ENCODE data around the gene CSRNP3.
"Not testable (repeated sequence)": the region's sequence is repeated elsewhere in the genome, so short reads cannot be mapped to it uniquely, and the experiment has no call there.

The CSRNP3 gene

GRCh38 chr2:165558832-165559231 lies 89.3 kb downstream of the CSRNP3 start:
- DNase-seq = no peak

GRCh38 chr2:165560377-165560988 lies 91.0 kb downstream of the CSRNP3 start:
- DNase-seq = no peak

GRCh38 chr2:165561516-165561915 lies 92.0 kb downstream of the CSRNP3 start:
- no peak for DNase-seq

- DNase-seq = no peak
Measured at GRCh38 chr2:165562233-165562632, 92.7 kb downstream of the CSRNP3 start.

GRCh38 chr2:165563468-165564225 lies 94.1 kb downstream of the CSRNP3 start:
- no peak for DNase-seq

- DNase-seq = no peak
Measured at GRCh38 chr2:165566008-165566407, 96.5 kb downstream of the CSRNP3 start.

GRCh38 chr2:165567273-165567672 lies 97.8 kb downstream of the CSRNP3 start:
- no peak for DNase-seq

GRCh38 chr2:165568361-165568760 lies 98.9 kb downstream of the CSRNP3 start:
- no peak for DNase-seq

- DNase-seq = no peak
Measured at GRCh38 chr2:165571477-165571876, 102.0 kb downstream of the CSRNP3 start.

GRCh38 chr2:165572151-165572550 lies 102.7 kb downstream of the CSRNP3 start:
- no peak for DNase-seq

- no peak for DNase-seq
Measured at GRCh38 chr2:165573534-165574461, 104.3 kb downstream of the CSRNP3 start.

GRCh38 chr2:165575044-165575615 lies 105.6 kb downstream of the CSRNP3 start:
- no peak for DNase-seq

- DNase-seq = no peak
Measured at GRCh38 chr2:165576409-165577154, 107.1 kb downstream of the CSRNP3 start.

- DNase-seq = no peak
Measured at GRCh38 chr2:165582409-165582808, 112.9 kb downstream of the CSRNP3 start.

GRCh38 chr2:165582863-165583506 lies 113.5 kb downstream of the CSRNP3 start:
- DNase-seq = no peak

- DNase-seq = no peak
Measured at GRCh38 chr2:165584126-165584654, 114.7 kb downstream of the CSRNP3 start.

- no peak for DNase-seq
Measured at GRCh38 chr2:165586019-165586418, 116.5 kb downstream of the CSRNP3 start.

GRCh38 chr2:165587335-165587938 lies 117.9 kb downstream of the CSRNP3 start:
- no peak for DNase-seq

GRCh38 chr2:165590999-165591398 lies 121.5 kb downstream of the CSRNP3 start:
- DNase-seq = not testable (repeated sequence)

- DNase-seq = no peak
Measured at GRCh38 chr2:165593081-165593480, 123.6 kb downstream of the CSRNP3 start.
